Motor neuron (in vitro differentiated cells): ENCODE measurements around the gene TMEM134. TPM values are rescaled to one million over a fixed set of nuclear protein-coding genes. Genes with fewer than 3 reads are reported as not detected.
"Not testable (repeated sequence)": the region's sequence is repeated elsewhere in the genome, so short reads cannot be mapped to it uniquely, and the experiment has no call there.

Source experiments
- ATAC-seq, 8 experiments: fragments of 200-7000 bp; cut with Tn5 transposase; replicated peaks in 6 of 8; 2 replicates each; pipeline ENCODE4 v1.8.0; 2021; ENCODE audit warnings: mild to moderate bottlenecking in 8 of 8, moderate library complexity in 8 of 8
- H3K27ac ChIP-seq, 2 donors: fragments of 250-450 bp; sonication (Bioruptor Pico); 2 replicates each; pipeline ENCODE4 v1.9.0; 2021; ENCODE audit warnings: antibody characterized with exemption in 2 of 2, mild to moderate bottlenecking in 2 of 2, moderate library complexity in 1 of 2
- H3K4me1 ChIP-seq, 2 donors: fragments of 250-450 bp; sonication (Bioruptor Pico); replicated peaks in 1 of 2; 2 replicates each; pipeline ENCODE4 v1.6.1; 2021; ENCODE audit warnings: antibody characterized with exemption in 2 of 2, mild to moderate bottlenecking in 2 of 2, moderate library complexity in 1 of 2
- H3K4me3 ChIP-seq, 5 donors: fragments of 250-450 bp; sonication (Bioruptor Pico); 2 replicates each; pipeline ENCODE4 v1.9.0; 2021; ENCODE audit warnings: antibody characterized with exemption in 5 of 5, mild to moderate bottlenecking in 5 of 5, moderate library complexity in 4 of 5
- WGBS, 10 experiments: fragments of 450-650 bp; shearing (Covaris generic); methylation state at CpG; one replicate each; pipeline ENCODE4 v1.0.0; 2022; 5-methylcytosine and 5-hydroxymethylcytosine counted together
- in situ Hi-C, 9 experiments: fragments of 400-800 bp; cut with MboI; loops; one replicate each; pipeline ENCODE4 v1.15.0; 2021; ENCODE audit warnings: low sequenced_read_pairs in 9 of 9, low pct_unique_long_range_greater_than_20kb in 2 of 9; ENCODE audit not compliant: unreplicated experiment in 9 of 9
- total RNA-seq, 8 experiments: library from RNA; unstranded; fragments of 300-600 nt; gene quantifications; 2 replicates each; pipeline versions ENCODE4 v1.2.3 to v1.2.4, GENCODE V29; 2022

Gene TMEM134, protein sequence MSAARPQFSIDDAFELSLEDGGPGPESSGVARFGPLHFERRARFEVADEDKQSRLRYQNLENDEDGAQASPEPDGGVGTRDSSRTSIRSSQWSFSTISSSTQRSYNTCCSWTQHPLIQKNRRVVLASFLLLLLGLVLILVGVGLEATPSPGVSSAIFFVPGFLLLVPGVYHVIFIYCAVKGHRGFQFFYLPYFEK
- 10 to 100 TPM in 7 of 8 experiments, 1 to 10 TPM in 1; 9.9 to 30.6 (median 17.2) TPM for total RNA-seq

DNA sequence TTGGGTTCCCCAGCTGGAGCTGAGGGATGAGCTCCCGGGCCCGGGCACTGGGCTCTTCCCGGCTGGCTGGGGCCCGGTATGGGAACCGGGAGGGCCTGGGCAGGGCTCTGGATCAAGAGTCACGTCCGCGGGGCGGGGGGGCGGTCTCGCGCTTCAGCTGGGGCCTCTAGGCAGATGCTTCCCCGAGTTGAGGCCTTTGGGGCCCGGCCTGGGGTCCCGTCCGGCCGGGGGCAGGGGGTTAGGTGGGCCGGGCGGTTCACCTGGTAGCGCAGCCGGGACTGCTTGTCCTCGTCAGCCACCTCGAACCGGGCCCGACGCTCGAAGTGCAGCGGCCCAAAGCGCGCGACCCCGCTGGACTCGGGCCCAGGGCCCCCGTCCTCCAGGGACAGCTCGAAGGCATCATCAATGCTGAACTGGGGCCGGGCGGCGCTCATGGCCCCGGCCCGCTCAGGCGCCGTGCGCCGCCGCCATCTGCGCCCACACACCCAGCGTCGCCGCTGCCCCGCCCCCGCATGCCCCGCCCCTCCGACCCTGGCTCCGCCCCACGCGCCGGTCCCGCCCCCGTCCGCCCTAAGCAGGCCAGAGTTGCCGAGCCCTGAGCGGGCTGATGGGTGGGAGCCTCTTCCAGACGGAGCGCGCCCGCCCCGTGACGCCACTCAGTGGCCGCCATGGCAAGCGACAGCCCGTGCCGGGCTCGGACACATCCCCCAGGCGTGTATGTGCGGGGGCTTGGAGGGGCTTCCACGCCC is at the start of gene TMEM134:
Gene TMEM134 (minus strand): TSS at position 493 of the 749 bp plus-strand sequence. CDS start 59 bp downstream, at position 434.
- peak within 1 kb of the TSS; percentile 65 to 82 (median 77) for H3K4me3 ChIP-seq
- peak within 1 kb of the TSS; percentile 86 to 88 for H3K27ac ChIP-seq
- H3K4me1 ChIP-seq: peaks cover 16 to 19% of the 10 kb centered on the region in 2 donors
- peak; percentile 79 to 93 (median 86) for ATAC-seq
- in situ Hi-C loops: no loop called here
- no CpG with 5 or more reads among the region's 76 CpGs for WGBS, 10 experiments

DNA sequence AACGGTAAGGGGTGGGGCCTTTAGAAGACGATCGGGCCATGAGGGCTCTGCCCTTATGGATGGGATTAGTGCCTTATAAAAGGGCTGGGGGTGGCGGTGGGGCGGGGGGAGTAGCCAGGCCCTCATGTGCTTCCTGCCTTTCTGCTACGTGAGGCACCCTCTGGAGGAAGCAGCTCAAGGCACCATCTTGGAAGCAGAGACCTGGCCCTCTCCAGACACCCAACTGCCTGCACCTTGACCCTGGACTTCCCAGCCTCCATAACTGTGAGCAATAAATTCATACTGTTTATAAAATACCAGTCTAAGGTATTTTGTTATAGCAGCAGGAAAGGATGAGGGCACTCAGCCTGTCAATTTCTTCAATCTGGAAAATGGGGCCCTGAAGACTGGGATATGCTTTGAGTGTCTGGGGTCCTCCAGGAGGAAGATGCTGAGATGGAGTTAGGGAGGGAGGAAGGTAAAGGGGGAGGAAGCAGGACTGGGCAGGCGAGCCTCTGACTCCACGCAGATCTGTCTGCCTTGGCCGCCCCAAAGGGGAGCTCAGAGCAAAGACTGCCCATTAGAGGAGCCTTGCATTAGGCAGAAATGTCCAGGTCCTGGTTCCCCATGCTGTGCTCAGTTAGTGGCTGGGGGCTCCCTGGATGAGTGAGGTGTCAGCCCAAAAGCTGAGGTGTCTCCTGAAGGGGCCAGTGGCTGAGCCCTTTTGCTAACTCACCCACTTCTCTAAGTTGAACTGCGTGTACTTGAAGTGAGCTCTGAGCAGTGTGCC is 48.9 kb upstream of the TMEM134 start:
- ATAC-seq: no peak

DNA sequence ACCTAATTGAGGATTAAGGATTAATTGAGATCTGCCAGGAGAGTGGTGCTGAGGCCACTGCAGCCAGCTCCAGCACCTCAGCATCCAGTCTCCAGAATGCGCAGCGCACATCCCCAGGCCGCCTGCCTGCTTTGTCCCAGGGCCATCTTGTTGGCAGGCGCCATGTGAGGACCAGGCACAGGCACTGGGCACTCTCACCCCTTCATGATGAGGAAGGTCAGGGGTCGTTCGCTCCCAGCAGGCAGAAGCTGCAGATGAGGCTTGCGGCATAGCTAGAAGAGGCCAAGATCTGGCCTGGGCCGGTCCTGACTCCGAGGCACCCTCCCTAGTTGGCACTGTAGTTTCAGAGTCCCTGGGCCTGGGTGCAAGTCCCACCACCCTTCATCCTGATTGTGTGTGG is 47.8 kb upstream of the TMEM134 start:
- 83 to 100% (median 96%) methylated on average over 1 to 5 of the region's 9 CpGs; no CpG with 5 or more reads in 6 of the 10 experiments for WGBS, 10 experiments
- Histone ChIP-seq H3K27ac (no peak overlapping the region), H3K4me1 (no peaks in the 10 kb centered on the region), H3K4me3 (no peak overlapping the region)
- in situ Hi-C loops: no loop called here
- ATAC-seq: peak in 1 of 8 experiments; percentile 9

More for the DNA sequence above, 48.9 kb upstream of the TMEM134 start:
- Histone ChIP-seq H3K27ac (no peak overlapping the region), H3K4me3 (no peak overlapping the region), H3K4me1 (no peaks in the 10 kb centered on the region)
- in situ Hi-C loops: no loop called here
- WGBS, 10 experiments: 0 to 80% (median 56%) methylated on average over 1 to 4 of the region's 10 CpGs; no CpG with 5 or more reads in 5 of the 10 experiments

DNA sequence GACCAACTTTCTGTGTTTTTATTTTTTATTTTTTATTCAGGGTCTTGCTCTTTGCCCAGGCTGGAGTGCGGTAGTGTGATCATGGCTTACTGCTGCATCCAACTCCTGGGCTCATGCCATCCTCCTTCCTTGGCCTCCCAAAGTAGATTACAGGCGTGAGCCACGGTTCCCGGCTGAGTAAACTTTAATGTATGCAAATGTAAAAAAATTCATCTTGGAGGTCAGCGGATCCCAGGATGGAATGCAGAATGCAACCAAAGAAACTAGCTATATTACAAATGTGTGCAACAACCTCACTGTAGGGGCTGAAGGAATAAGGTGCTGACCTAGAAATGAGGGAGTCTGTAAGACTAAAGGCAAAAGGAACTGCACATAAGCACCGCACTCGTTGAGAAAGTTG is 45.1 kb upstream of the TMEM134 start:
- H3K4me3 ChIP-seq: no peak overlapping the region
- in situ Hi-C loops: no loop called here
- ATAC-seq: peak in 2 of 8 experiments; percentile 51 to 62
- WGBS, 10 experiments: 9 to 84% (median 66%) methylated on average over 1 to 7 of the region's 7 CpGs; no CpG with 5 or more reads in 2 of the 10 experiments
- H3K4me1 ChIP-seq: peaks cover 0 to 2% of the 10 kb centered on the region in 2 donors
- H3K27ac ChIP-seq: no peak overlapping the region

DNA sequence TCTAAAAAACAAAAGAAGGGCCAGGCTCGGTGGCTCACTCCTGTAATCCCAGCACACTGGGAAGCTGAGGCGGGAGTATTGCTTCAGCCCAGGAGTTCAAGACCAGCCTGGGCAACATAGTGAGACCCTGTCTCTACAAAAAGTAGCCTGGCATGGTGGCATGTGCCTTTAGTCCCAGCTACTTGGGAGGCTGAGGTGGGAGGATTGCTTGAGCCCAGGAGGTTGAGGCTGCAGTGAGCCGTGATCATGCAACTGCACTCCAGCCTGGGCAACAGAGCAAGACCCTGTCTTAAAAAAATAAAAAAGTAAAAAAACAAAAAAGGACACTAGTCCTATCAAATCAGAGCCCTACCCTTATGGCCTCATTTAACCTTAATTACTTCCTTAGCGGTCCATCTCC is 42.5 kb upstream of the TMEM134 start:
- 60 to 100% (median 88%) methylated on average over 1 to 2 of the region's 4 CpGs; no CpG with 5 or more reads in 3 of the 10 experiments for WGBS, 10 experiments
- H3K4me3 ChIP-seq, H3K27ac ChIP-seq, ATAC-seq, in situ Hi-C loops, H3K4me1 ChIP-seq: not testable (repeated sequence)

DNA sequence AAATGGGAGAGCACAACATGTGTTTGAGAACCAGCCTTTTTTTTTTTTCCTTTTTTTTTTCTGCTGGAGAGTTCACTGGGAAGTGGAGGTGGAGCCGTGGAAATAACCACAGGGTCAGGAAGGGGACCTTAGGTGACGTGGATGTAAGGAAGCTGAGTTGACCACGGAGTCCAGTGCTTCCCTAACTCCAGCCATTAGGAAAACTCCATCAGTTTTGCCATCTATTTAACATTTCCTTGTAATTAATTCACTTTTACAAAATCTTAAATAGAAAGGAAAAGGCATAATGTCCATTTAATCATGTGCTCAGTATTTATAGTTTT is 40.9 kb upstream of the TMEM134 start:
- WGBS, 10 experiments: 20 to 100% (median 67%) methylated on average over 1 to 3 of the region's 3 CpGs; no CpG with 5 or more reads in 1 of the 10 experiments

DNA sequence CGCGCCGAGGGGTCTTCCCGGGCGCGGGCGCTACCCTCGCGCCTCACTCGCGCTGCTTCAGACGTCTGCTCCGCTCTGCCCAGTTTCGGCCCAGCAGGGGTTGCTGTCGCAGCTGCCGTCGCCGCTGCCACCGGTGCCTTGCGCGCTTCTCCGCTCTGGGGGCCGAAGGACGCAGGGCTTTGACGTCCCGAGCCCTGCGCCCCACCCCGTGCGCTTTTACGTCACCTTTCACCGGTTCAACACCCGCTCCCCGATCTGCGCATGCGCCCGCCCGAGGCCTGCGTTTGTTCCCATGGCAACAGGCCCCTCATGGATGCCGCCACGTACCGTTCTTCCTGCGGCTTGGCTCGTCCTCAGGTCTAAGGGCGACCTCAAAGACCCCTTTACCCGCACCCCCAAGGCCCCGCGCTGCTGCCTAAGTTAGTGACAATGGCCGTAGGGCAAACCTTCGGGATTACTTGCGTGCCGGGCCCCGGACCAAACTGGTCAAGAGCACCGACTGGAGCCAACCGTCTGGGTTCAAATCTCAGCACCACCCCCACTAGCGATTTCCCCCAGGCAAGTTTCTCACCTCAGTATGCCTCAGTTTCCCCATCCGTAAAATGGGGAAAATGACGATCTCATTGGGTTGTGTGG is 39.6 kb upstream of the TMEM134 start:
- Histone ChIP-seq H3K4me3 (peak overlapping the region; percentile 84 to 97 (median 90)), H3K4me1 (peaks cover 11 to 19% of the 10 kb centered on the region in 2 donors), H3K27ac (peak overlapping the region; percentile 96 to 99)
- in situ Hi-C loops: no loop called here
- WGBS, 10 experiments: 0% methylated on average over 3 to 22 of the region's 57 CpGs; no CpG with 5 or more reads in 7 of the 10 experiments
- peak; percentile 23 to 52 (median 42) for ATAC-seq

More for the DNA sequence above, 40.9 kb upstream of the TMEM134 start:
- in situ Hi-C loops: no loop called here
- no peak overlapping the region for H3K27ac ChIP-seq
- peaks cover 11 to 19% of the 10 kb centered on the region in 2 donors for H3K4me1 ChIP-seq
- H3K4me3 ChIP-seq: no peak overlapping the region
- ATAC-seq: no peak

DNA sequence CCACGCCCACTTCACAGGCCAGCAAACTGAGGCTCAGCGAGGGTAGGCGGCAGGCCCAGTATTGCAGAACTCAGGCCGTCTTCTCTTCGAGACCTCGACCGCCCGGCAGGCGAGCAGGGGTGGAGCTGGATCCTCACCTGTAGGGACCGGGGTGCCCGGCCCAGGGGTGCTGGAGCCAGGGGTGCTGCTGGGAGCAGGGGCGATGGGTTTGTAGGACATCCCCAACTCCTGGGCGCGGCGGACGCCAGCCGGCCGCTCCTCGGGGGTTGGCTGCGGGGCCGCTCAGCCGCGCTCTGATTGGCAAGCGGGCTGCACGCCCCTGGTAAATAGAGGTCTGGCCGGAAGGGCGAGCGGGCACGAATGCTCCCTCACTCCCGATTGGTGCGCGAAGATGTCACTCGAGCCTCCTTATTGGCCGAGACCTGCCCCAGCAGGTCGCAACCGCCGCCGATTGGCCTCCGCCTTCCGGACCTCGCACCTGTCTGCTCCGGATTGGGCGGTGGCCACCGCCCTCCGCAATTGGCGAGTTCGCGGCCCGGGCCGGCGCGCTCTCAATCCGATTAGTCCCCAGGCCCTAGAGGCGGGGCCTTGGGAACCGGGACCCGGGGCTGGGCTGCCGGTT is 38.9 kb upstream of the TMEM134 start, which contains the start of gene CDK2AP2:
Gene CDK2AP2 (minus strand): TSS at position 299 of the 622 bp plus-strand sequence. CDS start 80 bp downstream, at position 219.
- WGBS, 10 experiments: 0 to 4% (median 1%) methylated on average over 4 to 19 of the region's 57 CpGs; no CpG with 5 or more reads in 6 of the 10 experiments
- H3K27ac ChIP-seq: peak within 1 kb of the TSS; percentile 96 to 99
- in situ Hi-C loops: no loop called here
- peaks cover 14 to 25% of the 10 kb centered on the region in 2 donors for H3K4me1 ChIP-seq
- H3K4me3 ChIP-seq: peak within 1 kb of the TSS; percentile 84 to 97 (median 90)
- ATAC-seq: peak; percentile 64 to 84 (median 79)

DNA sequence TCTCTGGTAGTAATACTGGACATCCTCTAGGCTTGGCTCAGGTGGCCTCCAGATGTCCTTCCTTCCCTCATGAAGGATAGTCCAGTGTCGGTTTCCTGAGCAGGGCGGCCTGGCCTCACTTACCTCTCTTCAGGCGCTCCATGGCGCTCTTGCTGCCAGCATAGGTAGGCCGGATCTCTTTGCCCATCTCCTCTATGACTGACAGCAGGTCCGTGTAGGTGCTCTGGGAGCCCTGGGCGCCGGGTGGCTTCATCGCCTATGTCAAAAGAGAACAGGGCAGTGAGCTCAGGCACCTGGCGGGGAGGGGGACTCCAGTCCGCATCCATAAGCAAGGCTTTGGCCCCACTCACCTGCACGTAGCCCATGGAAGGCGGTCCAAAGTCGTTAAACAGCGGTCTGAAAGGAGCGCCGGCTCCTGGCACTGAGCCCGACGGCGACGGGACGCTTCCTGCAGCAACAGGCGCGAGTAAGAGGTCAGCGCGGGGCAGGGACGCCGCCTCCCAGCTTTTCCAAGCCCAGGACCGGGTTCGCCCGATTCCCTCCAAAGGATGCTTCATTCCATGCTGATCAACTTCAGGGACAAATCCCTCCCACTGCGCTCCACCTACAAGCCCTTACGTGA is 38.3 kb upstream of the TMEM134 start:
- in situ Hi-C loops: no loop called here
- Histone ChIP-seq H3K4me1 (peaks cover 20 to 29% of the 10 kb centered on the region in 2 donors), H3K27ac (peak overlapping the region; percentile 63 to 76), H3K4me3 (peak overlapping the region; percentile 84 to 97 (median 90))
- peak in 1 of 8 experiments; percentile 16 for ATAC-seq
- WGBS, 10 experiments: 0 to 71% (median 53%) methylated on average over 1 to 4 of the region's 33 CpGs; no CpG with 5 or more reads in 6 of the 10 experiments

DNA sequence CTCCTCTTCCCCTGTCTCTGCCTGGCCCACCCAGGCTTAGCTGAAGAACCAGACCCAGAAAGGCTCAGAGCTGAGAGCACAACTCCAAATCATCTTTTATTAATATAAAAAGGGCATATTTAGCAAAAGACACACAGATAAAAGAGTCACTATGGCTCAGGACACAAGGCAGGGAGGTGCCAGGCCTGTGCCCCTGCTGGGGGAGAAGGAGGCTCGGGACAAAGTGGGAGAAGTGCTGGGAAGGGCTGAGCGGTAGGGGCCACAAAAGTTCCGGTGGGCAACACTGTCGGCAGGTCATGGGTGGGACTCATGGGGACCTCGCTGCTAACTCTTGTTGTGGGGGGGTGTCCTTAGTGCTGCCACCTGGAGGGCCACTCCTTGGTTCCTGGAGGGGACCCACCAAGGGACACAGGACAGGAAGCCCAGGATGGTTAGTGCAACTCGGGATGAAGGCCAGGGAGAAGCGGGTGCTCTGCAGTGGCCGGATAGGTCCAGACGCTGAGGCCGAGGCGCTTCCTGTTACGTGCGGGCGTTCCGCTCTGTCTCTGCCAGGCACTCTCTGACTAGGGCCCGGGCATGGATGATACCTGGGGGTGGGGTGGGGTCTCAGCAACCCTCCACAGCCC is 37.5 kb upstream of the TMEM134 start:
- WGBS, 10 experiments: 20 to 100% (median 95%) methylated on average over 1 to 4 of the region's 16 CpGs; no CpG with 5 or more reads in 7 of the 10 experiments
- peaks cover 20 to 29% of the 10 kb centered on the region in 2 donors for H3K4me1 ChIP-seq
- in situ Hi-C loops: no loop called here
- H3K27ac ChIP-seq: no peak overlapping the region
- no peak for ATAC-seq
- peak overlapping the region in 2 of 5 donors; percentile 59 to 72 for H3K4me3 ChIP-seq

DNA sequence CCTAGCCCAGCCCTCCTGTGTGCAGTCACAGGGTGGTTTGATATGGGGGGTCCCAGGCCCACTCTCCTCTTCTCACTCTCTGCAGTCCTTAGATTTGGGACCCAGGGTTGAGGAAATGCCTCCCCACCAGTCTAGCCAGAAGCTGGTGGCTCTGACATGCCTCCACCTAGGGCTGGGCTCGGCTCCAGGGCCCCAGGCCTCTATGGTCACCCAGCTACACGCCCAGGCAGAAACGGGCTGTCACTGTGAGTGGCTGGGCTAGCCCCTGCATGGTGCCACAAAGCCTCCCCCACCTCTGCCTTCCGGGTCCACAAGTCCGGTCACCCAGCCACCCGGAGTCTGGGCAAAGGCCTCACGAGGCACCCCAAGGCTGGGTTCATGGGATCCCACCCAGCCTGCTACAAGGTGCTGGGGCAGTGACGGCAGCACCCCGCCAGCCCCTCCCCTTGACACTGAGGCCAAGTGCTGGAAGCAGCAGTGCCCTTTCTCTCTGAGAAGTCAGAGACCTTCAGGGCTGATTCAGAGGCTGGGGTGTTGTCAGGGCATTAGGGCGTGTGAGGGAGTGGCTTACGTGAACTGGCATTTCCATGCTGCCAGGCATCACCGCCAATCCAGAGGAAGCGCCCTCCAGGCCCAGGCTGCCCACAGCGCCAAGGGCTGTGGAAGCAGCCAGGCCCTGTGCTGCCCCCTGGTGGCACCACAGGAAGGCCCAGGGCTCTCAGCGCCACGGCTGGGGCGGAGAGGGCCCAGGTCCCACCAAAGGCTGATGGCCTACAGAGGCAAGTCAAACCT is 36.8 kb upstream of the TMEM134 start:
- H3K27ac ChIP-seq: peak overlapping the region; percentile 49 to 76
- in situ Hi-C loops: no loop called here
- 0 to 33% (median 15%) methylated on average over 1 to 7 of the region's 17 CpGs; no CpG with 5 or more reads in 2 of the 10 experiments for WGBS, 10 experiments

More for the DNA sequence above, 36.8 kb upstream of the TMEM134 start:
- Histone ChIP-seq H3K4me1 (peaks cover 20 to 29% of the 10 kb centered on the region in 2 donors), H3K4me3 (peak overlapping the region; percentile 46 to 72 (median 59))
- ATAC-seq: peak; percentile 10 to 39 (median 30)
